ENCODE data around the gene SYT3.

DNA sequence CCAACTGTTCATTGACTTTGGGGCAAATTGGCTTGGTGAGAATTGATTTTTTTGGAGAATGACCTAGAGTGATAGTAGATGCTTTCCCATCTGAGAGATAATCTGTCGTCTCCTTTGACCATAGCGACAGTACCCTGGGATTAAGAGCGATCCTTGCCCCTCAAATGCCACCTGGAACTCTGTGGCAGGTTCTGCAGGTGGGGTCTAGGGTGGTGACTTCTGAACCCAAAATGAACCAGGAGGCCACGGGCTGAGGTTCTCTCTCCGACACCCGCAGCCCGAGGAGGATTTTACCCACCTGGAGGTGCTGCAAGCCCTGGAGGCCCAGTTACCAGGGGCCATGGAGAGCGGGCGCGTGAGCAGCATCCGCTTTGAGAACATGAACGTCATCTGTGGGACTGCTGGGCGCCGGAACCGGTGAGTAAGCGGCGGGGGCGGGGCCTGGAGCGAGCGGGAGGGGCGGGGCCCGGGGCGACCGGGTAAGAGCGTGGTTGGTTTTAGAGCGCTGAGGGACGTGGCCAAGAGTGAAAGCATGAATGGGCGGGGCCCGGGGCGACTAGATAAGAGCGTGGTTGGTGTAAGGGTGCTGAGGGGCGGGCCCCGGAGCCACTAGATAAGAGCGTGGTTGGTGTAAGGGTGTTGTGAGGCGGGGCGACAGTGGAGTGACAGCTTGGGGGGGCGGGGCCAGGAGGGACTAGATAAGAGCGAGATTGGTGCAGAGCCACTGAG, 18.2 kb upstream of the SYT3 start:
- TF ChIP-seq POLR2A (IDR thresholded peaks at IDR 0.05), result no peak
- TF ChIP-seq, protein P1, sequence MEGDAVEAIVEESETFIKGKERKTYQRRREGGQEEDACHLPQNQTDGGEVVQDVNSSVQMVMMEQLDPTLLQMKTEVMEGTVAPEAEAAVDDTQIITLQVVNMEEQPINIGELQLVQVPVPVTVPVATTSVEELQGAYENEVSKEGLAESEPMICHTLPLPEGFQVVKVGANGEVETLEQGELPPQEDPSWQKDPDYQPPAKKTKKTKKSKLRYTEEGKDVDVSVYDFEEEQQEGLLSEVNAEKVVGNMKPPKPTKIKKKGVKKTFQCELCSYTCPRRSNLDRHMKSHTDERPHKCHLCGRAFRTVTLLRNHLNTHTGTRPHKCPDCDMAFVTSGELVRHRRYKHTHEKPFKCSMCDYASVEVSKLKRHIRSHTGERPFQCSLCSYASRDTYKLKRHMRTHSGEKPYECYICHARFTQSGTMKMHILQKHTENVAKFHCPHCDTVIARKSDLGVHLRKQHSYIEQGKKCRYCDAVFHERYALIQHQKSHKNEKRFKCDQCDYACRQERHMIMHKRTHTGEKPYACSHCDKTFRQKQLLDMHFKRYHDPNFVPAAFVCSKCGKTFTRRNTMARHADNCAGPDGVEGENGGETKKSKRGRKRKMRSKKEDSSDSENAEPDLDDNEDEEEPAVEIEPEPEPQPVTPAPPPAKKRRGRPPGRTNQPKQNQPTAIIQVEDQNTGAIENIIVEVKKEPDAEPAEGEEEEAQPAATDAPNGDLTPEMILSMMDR (IDR thresholded peaks at IDR 0.05), result no peak
